GM18519 (cell line): ENCODE measurements around the gene TMEFF2.
A peak's percentile ranks its signal among the peaks of the same experiment; 100 is the strongest.

Experiments
- ATAC-seq: cut with Tn5 transposase; IDR thresholded peaks from one replicate; pipeline ENCODE4 v1.9.1; 2021; ENCODE audit warnings: mild to moderate bottlenecking, moderate library complexity; ENCODE audit not compliant: unreplicated experiment, low FRiP score

The TMEFF2 gene

DNA sequence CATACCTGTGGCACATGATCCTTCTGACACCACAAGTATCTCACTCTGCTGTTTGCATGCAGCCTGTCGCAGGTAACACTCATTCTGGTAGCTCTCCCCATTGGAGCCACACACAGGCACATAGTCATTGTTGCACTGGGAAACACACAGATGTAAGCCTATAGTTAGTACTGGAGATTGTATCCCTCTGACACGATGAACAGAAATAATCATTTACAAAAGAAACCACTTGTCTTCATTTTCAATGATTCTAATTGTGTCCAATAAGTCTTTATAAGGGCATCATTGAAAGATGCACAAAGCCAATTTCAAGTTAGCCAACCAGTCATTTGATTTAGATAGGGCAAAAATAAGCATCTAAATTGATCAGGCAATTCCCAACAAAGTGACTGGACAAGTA, 10.4 kb downstream of the TMEFF2 start:
- no peak for ATAC-seq

DNA sequence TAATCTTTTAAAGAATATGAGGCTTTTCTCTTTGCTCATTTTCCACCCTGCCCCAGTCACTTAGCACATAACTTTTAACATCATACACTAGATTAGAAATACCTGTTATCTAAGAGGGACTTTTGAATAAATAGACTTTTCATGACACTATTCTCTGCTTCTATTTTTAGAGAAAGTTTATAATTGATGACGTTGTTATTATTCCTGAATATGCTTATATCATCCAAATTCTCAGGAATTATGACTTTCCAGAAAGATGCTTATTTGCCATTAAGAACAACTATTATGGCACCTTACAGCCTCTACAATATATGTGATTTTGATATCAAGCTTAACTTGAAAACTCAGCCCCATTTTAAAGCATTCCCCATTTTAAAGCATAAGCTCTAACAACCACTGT, 11.4 kb downstream of the TMEFF2 start:
- ATAC-seq: no peak

DNA sequence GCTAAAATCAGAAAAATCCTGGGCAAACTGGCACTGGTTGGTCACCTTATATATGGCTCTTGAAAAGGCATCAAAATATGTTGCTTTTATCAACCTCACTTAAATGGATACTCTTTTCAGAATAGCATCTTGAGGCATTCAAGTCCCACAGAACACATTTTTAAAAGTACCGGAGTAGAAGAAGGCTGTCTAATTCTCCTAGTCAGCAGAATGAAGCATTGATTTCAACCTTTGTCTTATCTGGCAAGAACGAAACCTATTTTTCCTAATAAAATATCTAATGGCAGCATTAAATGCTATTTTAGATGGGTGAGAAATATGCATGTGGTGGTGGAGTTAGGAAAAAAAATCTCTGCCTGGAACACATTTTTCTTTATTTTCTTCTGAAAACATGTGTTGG, 27.8 kb downstream of the TMEFF2 start:
- no peak for ATAC-seq

DNA sequence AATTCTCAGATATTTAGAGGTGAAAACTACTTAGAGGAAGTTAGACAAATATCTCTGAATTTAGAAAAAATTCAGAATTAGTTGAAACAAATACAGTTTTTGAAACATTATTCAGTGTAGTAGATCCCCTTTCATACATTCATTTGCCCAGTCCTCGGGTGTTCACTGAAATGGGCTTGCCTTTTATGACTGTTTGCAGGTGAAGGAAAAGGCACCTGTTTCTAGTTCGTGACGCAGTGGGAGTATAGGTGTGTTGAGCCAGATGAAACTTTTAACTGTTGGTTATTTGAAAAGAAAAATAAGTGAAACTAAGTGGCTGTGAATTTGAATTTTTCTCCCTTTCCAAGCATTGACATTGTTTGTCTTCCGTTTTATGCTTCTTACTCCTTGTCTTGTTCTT, 28.9 kb downstream of the TMEFF2 start:
- no peak for ATAC-seq

DNA sequence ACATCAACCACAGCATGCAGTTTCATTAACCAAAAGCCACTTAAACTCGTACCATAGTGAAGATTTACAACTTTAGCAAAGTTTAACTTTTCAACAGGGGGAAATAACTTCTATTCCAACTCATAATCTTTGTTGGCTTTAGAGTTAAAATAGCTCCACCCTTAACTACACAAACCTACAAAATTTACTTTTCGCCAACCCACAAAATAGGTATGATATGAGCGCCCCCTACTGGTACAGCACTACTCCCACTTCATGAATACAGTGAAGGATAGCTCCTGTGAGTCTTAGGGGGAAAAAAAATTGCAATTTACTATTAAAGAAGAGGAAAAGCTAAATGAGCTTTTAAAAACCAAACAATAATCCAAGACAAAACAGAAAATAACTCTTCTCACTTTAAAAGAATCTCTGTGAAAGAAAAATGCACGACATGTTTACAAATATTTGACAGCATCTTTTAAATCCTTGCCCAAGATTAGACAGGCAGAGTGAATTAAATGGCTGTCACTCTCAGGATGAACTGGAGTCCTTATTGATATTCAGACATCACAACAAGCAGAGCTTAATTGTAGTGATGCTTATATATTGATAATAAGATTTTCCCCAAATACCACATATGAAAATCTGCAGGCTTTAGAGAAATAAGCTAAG, 32.2 kb downstream of the TMEFF2 start:
- peak; percentile 61 for ATAC-seq

DNA sequence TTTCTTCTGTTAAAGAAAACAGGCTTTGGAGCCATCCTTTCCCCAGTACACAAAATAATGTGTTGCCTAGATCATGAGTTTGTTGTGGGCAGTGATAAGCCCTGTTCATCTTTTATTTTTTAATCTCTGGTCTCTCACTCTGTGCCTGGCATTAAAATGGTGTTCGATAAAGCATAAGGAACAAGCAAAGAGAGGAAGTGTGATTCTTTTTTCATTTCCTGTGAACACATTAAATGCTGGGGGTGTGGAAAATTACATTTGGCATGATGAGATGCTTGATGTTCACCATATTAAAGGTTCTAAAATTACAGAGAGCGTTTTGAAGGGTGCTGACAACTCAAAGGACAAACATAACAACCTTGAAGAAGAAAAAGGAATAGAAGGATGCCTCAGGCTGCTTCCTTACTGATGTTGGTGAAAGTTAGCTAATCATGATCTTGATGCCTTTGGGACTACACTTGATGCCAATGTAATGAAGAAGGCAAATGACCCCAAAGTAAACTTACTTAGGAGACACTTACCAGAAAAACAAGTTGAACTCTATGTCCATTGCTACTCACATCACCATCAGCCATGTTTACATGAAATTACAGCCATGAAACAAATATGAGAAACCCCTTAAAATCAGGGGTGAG, 33.0 kb downstream of the TMEFF2 start:
- no peak for ATAC-seq

DNA sequence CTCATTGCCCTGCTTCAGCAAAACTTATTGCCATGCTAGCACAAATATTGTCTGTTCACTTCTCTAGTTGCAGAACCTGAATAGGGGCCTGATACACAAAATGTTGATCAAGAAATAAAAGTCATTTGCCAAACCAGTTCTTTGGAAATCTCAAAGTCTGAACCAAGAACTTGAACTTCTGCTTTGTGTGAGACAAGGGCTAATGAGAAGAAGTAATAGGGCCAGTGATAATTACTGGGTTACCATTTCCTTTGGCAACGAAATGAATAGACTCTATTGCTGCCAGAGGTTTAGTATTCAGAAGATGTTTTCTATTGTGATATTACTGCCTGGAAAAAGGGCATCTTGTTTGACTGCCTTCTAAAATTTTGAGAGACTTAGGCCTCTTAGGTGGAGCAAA, 35.0 kb downstream of the TMEFF2 start:
- ATAC-seq: no peak

DNA sequence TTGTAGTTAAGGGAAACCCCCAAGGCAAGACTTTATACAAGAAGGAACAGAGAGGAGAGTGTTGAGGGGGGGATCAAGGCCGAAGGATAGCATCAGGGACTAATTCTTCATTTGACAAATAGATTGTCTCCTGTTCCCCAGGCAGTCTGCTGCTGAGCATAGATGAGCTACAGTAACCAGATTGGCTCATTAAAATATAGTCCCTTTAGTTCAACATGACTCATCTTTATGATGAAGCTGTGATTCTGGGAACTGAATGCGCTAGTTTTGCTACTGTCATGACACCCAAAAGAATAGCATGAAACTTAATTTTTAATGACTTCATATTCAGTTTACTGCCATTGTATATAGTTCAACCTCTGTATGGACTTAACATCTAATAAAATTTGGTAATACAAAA, 35.5 kb downstream of the TMEFF2 start:
- no peak for ATAC-seq

DNA sequence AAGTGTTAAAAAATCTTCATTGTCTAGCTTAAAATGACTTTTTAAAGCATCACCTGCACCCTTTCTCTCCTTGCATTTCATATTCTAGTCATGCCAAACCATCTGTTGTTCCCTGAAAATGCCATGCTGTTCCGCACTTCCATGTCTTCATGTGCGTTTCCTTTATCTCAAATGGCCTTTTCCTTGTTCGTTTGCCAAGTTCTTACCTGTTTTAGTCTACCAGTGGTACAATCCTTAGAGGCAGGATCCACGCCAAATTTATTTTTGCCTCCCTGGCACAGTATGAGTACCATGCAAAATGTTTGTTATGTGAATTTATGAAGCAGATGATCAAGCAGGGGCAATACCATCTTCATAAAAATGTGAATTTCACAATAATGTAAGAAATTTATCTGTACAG, 37.0 kb downstream of the TMEFF2 start:
- ATAC-seq: no peak

DNA sequence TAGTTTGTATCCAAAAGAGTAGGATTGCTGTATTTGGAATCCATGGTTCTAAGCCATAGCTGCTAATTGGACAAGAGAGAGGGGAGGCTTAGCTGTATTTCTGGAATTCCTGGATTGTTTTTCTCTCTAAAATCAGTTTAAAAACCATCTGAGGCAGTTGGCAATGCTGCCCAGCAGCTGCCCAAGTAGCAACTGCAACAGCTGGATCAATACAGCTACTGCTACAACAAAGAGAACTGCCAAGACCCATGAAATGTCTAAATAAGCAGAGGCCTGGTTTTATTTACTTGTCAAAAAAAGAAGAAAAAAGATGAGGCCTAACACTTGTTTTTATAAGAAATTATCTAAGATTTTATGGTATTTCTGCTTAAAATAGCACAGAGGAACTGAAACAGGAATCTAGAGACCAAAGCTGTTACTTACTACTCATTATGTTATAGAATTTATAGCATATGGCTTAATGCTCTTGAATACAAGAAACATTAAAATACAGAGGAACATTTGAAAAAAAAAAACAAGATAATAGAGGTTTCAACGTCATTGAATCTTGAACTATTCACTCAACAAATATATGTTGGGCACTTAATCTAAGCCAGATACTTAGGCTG, 39.1 kb downstream of the TMEFF2 start:
- ATAC-seq: no peak

DNA sequence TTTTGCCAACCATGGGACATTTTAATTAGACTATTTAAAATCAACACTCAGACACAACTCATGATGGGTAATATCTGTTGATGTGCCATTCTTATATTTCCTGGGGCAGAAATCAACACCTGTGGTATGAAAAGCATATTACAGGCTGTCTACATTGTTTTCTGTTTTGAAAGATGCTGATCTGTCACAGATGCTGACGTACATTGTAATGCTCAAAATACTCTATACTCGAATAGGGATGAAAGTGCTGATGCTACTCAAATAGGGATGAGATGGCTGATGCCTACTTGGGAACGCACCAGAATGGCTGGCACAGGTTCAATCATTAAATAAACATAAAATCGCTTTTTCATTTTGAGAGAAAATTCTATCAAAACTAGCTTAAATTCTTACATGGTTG, 41.2 kb downstream of the TMEFF2 start:
- no peak for ATAC-seq

DNA sequence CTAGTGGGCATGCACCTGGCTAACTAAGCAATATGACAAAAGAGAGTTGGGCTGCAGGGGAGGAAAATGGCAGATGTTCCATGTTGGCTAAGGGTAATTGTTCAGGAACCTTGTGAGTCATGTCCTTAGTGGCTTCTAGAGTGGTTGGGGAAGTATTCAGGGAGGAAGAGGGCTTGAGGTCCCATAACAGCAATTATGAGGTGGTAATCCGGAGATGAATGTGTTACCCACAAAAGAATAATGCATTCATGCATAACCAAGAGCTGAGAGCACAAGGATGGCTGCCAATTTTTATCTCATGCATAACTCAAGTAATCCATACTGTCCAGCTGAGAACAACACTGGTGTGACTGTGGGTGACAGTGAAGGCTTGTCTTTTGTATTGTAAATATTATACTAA, 42.9 kb downstream of the TMEFF2 start:
- ATAC-seq: no peak

DNA sequence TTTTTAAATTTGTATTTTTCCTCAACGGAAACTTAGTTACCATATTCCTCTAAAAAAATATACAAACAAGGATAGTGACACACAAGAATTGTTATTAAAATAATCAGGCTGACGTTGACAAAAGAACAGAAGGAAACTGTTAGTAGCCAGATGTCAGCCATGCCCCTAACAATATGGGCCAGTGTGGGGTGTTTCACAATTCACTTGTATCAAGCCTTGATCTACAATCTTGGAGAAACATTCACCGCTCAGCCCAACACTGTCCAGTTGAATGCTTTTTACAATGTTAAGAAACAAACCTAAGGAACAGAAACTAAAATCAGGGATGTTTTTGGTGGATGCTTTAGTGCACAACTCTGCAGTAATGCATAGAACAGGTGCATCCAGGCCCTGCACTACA, 44.6 kb downstream of the TMEFF2 start:
- ATAC-seq: no peak

DNA sequence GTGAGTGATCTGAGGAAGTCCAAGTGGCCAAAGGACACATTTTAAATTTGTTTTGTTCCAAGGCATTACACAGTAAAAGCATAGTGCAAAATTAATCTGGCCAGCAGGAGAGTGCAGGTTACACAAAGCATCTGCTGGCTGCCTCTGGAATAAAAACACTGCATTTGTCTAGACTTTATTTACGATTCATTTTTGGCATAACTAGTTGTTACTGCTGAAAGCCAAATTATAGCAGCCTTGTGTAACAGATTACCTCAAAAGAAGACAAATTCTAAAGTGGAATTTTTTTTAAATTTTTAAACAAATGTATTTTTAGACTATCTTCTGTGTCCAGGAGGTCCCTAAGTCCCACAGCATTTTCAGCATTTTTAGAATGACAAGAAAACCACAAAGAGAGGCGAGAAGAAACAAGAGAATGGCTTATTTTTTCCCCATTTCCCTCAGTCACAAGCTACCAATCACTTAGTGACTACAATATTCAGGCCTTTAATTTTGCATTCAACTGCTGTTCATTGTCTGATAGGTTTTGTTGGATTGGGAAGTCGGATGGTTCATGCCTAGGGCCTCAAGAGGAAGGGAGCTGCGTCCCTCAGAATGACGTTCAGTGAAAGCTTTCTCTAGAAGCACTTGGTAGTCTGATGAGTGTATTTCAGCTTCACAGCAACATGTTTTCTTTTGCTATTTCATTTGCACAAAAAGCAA, 46.0 kb downstream of the TMEFF2 start:
- no peak for ATAC-seq

DNA sequence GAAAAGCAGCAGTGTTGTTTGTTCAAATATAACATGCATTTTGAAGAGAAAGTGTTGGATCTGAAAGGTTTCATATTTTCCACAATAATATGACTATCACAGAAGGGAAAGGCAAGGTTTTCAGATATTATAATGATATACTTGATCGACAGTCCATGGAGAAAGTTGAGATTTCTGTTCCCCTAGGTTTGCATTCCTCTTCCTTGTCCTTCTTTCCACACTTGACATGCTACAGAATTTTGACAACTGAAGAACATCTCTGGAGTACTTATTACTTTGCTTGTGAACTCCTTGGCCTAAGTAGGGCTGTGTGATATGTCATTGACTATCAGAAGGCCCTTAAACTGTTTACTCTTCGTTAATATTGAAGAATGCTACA, 46.5 kb downstream of the TMEFF2 start:
- no peak for ATAC-seq

DNA sequence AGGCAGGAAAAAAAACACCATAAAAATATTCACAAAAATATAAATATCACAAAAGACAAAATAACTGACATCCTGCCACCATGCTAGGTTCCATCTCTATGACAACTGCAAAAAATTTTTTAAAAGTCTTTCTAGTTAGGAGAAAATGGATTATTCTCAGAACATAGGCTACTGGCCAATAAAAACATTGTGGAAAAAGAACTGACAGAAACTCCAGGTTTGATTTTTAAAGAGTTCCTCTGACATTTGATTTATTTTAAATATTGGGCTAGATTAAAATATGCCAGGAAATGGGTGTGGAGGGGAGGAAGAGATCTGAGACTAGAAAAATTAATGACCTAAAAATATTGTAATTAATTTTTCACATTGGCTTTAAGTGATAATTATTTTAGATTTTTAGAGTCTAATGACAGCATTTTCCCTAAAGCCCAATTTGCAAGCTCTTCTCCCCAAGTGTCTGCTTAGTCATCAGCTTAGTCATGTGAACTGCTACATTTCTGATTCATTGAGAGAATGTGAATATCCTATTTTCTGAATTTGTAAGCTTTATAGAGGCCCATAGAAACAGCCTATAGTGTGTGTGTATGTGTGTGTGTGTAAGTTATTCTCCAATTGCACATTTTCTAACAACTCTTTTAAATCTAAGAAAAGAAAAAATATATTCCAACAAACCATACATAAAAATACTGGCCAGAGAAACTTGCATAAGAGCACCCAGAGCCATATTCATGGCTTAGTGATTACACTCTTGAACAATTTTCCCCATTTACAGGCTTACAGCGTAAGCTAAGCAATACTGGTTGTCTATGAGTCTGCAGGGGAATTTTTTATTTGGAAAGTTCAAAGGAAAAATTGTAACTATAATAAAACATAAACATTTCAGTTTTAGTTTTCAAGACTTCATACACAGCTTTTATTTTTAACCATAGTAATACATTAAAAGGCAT, 48.4 kb downstream of the TMEFF2 start:
- ATAC-seq: no peak

DNA sequence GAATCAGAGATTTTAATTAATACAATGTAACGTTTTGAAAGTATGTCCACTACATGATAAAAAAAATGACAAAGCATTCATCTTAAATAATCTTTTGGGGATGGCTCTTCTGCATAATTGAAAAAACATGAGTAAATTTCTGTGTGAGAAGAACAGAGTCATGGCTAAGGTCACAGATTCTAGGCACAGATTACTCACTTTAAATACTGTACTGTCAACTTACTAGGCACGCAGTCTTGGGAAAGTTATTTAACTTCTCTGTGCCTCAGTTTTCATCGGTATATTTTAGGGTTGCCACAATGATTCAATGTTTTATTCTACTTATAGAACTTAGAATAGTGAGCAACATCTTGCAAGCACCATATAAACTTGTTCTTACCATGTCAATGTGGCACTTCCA, 49.2 kb downstream of the TMEFF2 start:
- no peak for ATAC-seq

DNA sequence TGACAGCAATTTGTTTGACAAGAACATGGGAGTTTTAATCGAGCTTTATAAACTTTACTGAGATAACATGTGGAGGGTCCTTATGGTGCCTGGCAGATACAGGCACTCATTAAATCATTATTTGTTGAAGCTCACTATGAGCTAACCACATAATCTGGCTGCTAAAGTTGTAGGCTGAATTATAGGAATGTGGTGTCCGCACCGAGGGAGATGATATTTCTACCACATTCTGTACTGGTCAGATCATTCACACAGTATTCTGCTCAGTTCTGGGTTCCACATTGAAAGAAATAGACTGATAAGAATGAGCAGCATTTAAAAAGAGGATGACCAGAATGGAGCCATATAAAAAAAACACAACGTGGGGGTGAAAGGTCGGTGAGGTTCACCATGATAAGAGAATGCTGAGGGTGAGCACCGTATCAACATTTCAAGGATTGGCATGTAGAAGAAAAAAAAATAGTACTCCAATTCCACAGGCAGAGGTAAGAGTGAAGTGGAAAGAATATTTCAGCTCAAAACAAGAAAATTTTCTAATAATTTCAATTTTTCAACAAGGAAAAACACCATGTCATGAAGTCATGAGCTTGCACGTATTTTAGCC, 54.4 kb downstream of the TMEFF2 start:
- ATAC-seq: no peak

DNA sequence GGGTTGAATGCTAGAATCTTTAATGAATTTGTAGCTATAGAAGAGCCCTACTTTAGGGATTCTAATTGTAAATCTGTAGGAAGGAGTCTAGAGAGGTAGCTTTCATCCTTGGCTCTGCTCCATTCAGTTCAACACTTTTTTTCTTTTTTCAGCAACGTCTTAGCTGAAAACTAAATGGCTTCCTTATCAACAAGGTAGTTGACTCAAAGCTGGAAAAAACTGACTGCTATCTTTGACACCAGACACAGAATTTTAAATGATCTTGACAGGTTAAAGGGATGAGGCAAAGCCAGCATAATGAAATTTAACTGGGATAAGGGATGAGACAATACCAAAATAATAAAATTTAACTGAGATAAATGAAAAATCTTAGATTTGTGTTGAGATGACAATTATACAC, 54.9 kb downstream of the TMEFF2 start:
- ATAC-seq: no peak

DNA sequence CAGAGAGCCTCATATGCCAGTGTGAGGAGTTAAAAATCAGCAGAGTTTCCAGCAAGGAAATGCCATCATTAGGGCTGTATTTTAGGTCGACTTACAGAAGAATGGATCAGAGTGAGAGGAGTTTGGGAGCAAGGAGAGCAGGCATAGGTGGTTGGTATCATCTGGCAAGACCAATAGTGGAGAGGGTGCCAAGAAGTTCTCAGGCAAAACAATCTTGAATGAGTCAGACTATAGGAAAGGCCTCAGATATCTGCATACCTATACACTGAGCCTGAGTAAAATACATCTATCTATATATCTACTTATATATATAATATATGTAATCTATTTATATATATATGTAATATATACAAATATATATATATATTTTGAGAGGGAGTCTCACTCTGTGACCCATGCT, 57.3 kb downstream of the TMEFF2 start:
- ATAC-seq: no peak
